Smooth muscle cell (in vitro differentiated cells): ENCODE data around the gene MRPL49. TPM values are rescaled to one million over a fixed set of nuclear protein-coding genes. Genes with fewer than 3 reads are reported as not detected.

ENCODE experiments used
- DNase-seq: peaks from one replicate; lab custom pipeline; 2025; ENCODE audit not compliant: unreplicated experiment; lab: John Stamatoyannopoulos, UW
- H2AFZ ChIP-seq: fragments of 200-600 bp; sonication (generic); 2 replicates; pipeline ENCODE4 v1.6.0; 2016; ENCODE audit warnings: antibody characterized with exemption, low read depth, mild to moderate bottlenecking
- H3F3A ChIP-seq: fragments of 200-600 bp; sonication (generic); 2 replicates; pipeline ENCODE4 v1.6.0; 2017; ENCODE audit warnings: antibody characterized with exemption, low read depth
- H3K27ac ChIP-seq: fragments of 200-600 bp; sonication (generic); 2 replicates; pipeline ENCODE4 v1.5.1; 2016; ENCODE audit warnings: low read depth, mild to moderate bottlenecking
- H3K27me3 ChIP-seq: fragments of 200-600 bp; sonication (generic); 2 replicates; pipeline ENCODE4 v1.6.1; 2016; ENCODE audit warnings: low read depth, mild to moderate bottlenecking
- H3K36me3 ChIP-seq: fragments of 200-600 bp; sonication (generic); 2 replicates; pipeline ENCODE4 v1.5.1; 2016; ENCODE audit warnings: low read depth
- H3K4me1 ChIP-seq: fragments of 200-600 bp; sonication (generic); 2 replicates; pipeline ENCODE4 v1.5.1; 2016; ENCODE audit warnings: low read depth
- H3K4me2 ChIP-seq: fragments of 200-600 bp; sonication (generic); 2 replicates; pipeline ENCODE4 v1.6.0; 2016; ENCODE audit warnings: mild to moderate bottlenecking
- H3K4me3 ChIP-seq: fragments of 200-600 bp; sonication (generic); 2 replicates; pipeline ENCODE4 v1.5.1; 2016; ENCODE audit warnings: mild to moderate bottlenecking
- H3K79me2 ChIP-seq: fragments of 200-600 bp; sonication (generic); 2 replicates; pipeline ENCODE4 v1.6.0; 2016; ENCODE audit warnings: low read depth, mild to moderate bottlenecking
- H3K9ac ChIP-seq: fragments of 200-600 bp; sonication (generic); 2 replicates; pipeline ENCODE4 v1.6.0; 2016; ENCODE audit warnings: low read depth
- H3K9me3 ChIP-seq: fragments of 200-600 bp; sonication (generic); replicated peaks from 2 replicates; pipeline ENCODE4 v1.5.1; 2016; ENCODE audit warnings: low read depth
- H4K20me1 ChIP-seq: fragments of 200-600 bp; sonication (generic); 2 replicates; pipeline ENCODE4 v1.6.0; 2016; ENCODE audit warnings: low read depth
- WGBS: methylation state at CpG from one replicate; pipeline ENCODE4 v1.1.7; 2016; ENCODE audit warnings: low lambda C conversion rate; 5-methylcytosine and 5-hydroxymethylcytosine counted together
- polyA plus RNA-seq: library from polyadenylated mRNA; unstranded; fragments of >200 nt; fragmentation: Nextera tagmentation; extraction: Ambion mirVana; gene quantifications from 2 replicates; pipeline ENCODE4 v1.2.1, GENCODE V29; 2016
- total RNA-seq: library from RNA; depleted of rRNA; stranded (reverse); fragments of >200 nt; gene quantifications from 2 replicates; pipeline ENCODE4 v1.2.3, GENCODE V29; 2014
- TF ChIP-seq, protein P1 (sequence below): fragments of 200-600 bp; sonication (generic); IDR thresholded peaks from 2 replicates; pipeline ENCODE4 v1.5.1; 2017; ENCODE audit warnings: borderline replicate concordance, mild to moderate bottlenecking, antibody characterized with exemption; ENCODE audit not compliant: insufficient read depth, poor library complexity, severe bottlenecking

The MRPL49 gene
- total and polyA plus RNA-seq, 2 experiments from 2014 or later = 43.0 to 55.4 TPM

DNA sequence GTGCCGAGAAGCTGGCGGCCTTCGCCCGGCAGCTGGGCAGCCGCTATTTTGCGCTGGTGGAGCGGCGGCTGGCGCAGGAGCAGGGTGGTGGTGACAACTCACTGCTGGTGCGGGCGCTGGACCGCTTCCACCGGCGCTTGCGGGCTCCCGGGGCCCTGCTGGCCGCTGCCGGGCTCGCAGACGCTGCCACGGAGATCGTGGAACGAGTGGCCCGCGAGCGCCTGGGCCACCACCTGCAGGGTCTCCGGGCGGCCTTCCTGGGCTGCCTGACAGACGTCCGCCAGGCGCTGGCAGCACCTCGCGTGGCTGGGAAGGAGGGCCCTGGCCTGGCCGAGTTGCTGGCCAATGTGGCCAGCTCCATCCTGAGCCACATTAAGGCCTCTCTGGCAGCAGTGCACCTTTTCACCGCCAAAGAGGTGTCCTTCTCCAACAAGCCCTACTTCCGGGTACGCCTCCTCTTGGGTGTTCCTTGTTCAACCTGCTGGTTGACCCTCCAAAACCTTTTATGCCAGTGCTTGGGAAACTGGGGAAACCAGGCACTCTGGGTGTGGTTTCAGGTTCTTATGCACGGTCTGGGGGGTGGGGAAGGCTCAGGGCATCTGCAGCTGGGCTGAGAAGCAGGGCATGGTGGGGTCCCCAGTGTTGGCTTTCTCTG lies 13.5 kb upstream of the MRPL49 start:
- Histone ChIP-seq H3K79me2 (peaks cover 11% of the 10 kb centered on the region), H3K4me1 (peaks cover 18% of the 10 kb centered on the region), H3F3A (no peaks in the 10 kb centered on the region), H3K9me3 (no peaks in the 10 kb centered on the region), H3K4me2 (no peak overlapping the region), H4K20me1 (peaks cover 15% of the 10 kb centered on the region), H3K27me3 (no peaks in the 10 kb centered on the region), H3K4me3 (no peak overlapping the region), H3K27ac (no peak overlapping the region), H3K9ac (no peak overlapping the region), H3K36me3 (no peaks in the 10 kb centered on the region), H2AFZ (no peak overlapping the region)
- 97% methylated on average over 33 of the region's 38 CpGs for WGBS
- no peak for DNase-seq
- TF ChIP-seq, protein P1, sequence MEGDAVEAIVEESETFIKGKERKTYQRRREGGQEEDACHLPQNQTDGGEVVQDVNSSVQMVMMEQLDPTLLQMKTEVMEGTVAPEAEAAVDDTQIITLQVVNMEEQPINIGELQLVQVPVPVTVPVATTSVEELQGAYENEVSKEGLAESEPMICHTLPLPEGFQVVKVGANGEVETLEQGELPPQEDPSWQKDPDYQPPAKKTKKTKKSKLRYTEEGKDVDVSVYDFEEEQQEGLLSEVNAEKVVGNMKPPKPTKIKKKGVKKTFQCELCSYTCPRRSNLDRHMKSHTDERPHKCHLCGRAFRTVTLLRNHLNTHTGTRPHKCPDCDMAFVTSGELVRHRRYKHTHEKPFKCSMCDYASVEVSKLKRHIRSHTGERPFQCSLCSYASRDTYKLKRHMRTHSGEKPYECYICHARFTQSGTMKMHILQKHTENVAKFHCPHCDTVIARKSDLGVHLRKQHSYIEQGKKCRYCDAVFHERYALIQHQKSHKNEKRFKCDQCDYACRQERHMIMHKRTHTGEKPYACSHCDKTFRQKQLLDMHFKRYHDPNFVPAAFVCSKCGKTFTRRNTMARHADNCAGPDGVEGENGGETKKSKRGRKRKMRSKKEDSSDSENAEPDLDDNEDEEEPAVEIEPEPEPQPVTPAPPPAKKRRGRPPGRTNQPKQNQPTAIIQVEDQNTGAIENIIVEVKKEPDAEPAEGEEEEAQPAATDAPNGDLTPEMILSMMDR = no peak

DNA sequence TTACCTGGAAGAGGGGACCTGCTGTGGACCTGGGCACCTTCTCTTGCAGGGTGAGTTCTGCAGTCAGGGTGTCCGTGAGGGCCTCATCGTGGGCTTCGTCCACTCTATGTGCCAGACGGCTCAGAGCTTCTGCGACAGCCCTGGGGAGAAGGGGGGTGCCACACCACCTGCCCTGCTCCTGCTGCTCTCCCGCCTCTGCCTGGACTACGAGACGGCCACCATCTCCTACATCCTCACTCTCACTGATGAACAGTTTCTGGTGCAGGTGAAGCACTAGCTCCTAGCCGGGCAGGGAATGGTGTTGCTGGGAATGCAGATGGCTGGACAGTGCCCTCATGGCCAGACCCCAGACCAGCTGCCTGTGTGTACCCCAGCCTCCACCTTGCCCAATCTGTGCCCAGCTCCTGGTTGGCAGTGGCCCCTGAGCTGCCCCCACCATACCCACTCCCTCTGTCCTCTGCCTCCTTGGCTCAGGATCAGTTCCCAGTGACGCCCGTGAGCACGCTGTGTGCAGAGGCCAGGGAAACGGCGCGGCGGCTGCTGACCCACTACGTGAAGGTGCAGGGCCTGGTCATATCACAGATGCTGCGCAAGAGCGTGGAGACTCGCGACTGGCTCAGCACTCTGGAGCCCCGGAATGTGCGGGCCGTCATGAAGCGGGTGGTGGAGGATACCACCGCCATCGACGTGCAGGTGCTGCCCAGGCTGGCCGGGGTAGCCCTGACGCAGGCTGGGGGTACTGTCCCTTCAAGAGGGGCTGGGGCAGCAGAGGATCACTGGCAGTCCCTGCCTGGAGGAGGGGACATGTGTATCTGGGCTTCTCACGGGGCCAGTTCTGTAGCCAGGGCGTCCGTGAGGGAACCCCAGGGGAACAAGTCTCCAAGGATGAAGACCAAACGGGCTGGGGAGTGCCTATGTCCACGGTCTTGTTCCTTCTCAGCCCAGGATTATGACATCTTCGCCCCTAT lies 12.6 kb upstream of the MRPL49 start:
- H3K4me2 ChIP-seq = no peak overlapping the region
- TF ChIP-seq, protein P1 = no peak
- H3K27me3 ChIP-seq = no peaks in the 10 kb centered on the region
- H3K79me2 ChIP-seq = peaks cover 7% of the 10 kb centered on the region
- H3K36me3 ChIP-seq = no peaks in the 10 kb centered on the region
- H3K9me3 ChIP-seq = no peaks in the 10 kb centered on the region
- DNase-seq = no peak
- peaks cover 15% of the 10 kb centered on the region for H4K20me1 ChIP-seq
- H3F3A ChIP-seq = no peaks in the 10 kb centered on the region
- no peak overlapping the region for H3K27ac ChIP-seq
- no peak overlapping the region for H3K9ac ChIP-seq
- H3K4me3 ChIP-seq = no peak overlapping the region
- H2AFZ ChIP-seq = no peak overlapping the region
- 94% methylated on average over 36 of the region's 36 CpGs for WGBS
- peaks cover 18% of the 10 kb centered on the region for H3K4me1 ChIP-seq

DNA sequence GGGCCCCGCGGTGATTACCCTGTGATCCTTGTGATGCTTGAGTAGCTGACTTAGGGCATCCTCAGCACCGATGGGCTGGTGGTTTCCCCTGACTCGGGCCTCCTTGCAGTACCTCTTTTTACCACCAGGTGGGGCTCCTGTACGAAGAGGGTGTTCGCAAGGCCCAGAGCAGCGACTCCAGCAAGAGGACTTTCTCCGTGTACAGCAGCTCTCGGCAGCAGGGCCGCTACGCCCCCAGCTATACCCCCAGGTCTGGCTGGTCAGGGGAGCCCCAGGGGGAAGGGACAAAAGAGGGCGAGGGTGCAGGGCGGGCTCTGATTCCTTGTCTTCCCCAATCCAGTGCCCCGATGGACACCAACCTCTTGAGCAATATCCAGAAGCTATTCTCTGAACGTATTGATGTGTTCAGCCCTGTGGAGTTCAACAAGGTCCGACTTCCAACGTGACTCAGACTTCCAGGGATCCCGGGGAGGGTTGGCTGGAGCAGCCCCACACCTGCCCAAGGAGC lies 11.7 kb upstream of the MRPL49 start:
- H3K4me3 ChIP-seq = no peak overlapping the region
- H4K20me1 ChIP-seq = peaks cover 13% of the 10 kb centered on the region
- H3K9ac ChIP-seq = no peak overlapping the region
- peak; percentile 89 for DNase-seq
- WGBS = 17% methylated on average over 18 of the region's 18 CpGs
- no peaks in the 10 kb centered on the region for H3F3A ChIP-seq
- TF ChIP-seq, protein P1 = peak; percentile 92
- peak overlapping the region; percentile 16 for H3K4me2 ChIP-seq
- H3K36me3 ChIP-seq = no peaks in the 10 kb centered on the region
- H2AFZ ChIP-seq = no peak overlapping the region
- H3K4me1 ChIP-seq = peaks cover 18% of the 10 kb centered on the region
- H3K27ac ChIP-seq = no peak overlapping the region
- peaks cover 7% of the 10 kb centered on the region for H3K79me2 ChIP-seq
- no peaks in the 10 kb centered on the region for H3K9me3 ChIP-seq
- no peaks in the 10 kb centered on the region for H3K27me3 ChIP-seq
